Heart left ventricle (tissue), 16 donors: ENCODE measurements around the gene TNFAIP8L1. TPM values are rescaled to one million over a fixed set of nuclear protein-coding genes. Genes with fewer than 3 reads are reported as not detected.
A peak's percentile ranks its signal among the peaks of the same experiment; 100 is the strongest.

Experiments
- ATAC-seq, 4 donors: fragments of 200-7000 bp; cut with Tn5 transposase; one replicate each; pipeline ENCODE4 v1.9.1; 2020 to 2022; ENCODE audit warnings: moderate library complexity in 4 of 4, mild to moderate bottlenecking in 3 of 4, moderate number of reproducible peaks in 1 of 4
- DNase-seq, 5 donors: peaks; one replicate each; pipeline ENCODE4 v3.0.0-alpha.2; 2020
- H3K27ac ChIP-seq, 12 donors: fragments of 200-600 bp; sonication (generic) in 4 of 12; one replicate each; pipeline versions ENCODE4 v1.5.0 to v1.8.0; 2016 to 2022; ENCODE audit warnings: mild to moderate bottlenecking in 2 of 12
- H3K27me3 ChIP-seq, 9 donors: fragments of 200-600 bp; sonication (generic) in 2 of 9; one replicate each; pipeline versions ENCODE4 v1.5.1 to v1.8.0; 2016 to 2022; ENCODE audit warnings: mild to moderate bottlenecking in 3 of 9
- H3K36me3 ChIP-seq, 9 donors: fragments of 200-600 bp; sonication (generic) in 2 of 9; one replicate each; pipeline versions ENCODE4 v1.5.0 to v1.8.0; 2018 to 2022; ENCODE audit warnings: mild to moderate bottlenecking in 2 of 9
- H3K4me1 ChIP-seq, 12 donors: fragments of 200-600 bp; sonication (generic) in 4 of 12; one replicate each; pipeline versions ENCODE4 v1.5.0 to v1.8.0; 2016 to 2022; ENCODE audit warnings: mild to moderate bottlenecking in 3 of 12
- H3K4me3 ChIP-seq, 12 donors: fragments of 200-600 bp; sonication (generic) in 4 of 12; one replicate each; pipeline versions ENCODE4 v1.5.0 to v1.8.0; 2017 to 2022; ENCODE audit warnings: mild to moderate bottlenecking in 9 of 12, moderate library complexity in 4 of 12
- H3K9me3 ChIP-seq, 12 donors: fragments of 200-600 bp; sonication (generic) in 4 of 12; one replicate each; pipeline versions ENCODE4 v1.5.0 to v1.8.0; 2016 to 2022; ENCODE audit warnings: mild to moderate bottlenecking in 1 of 12
- POLR2A ChIP-seq, 2 donors: fragments of 450-650 bp; IDR thresholded peaks; one replicate each; pipeline ENCODE4 v1.6.1; 2017; ENCODE audit warnings: antibody characterized with exemption in 2 of 2, mild to moderate bottlenecking in 2 of 2, moderate library complexity in 2 of 2
- WGBS, 4 donors: extraction: QIAGEN DNeasy Blood & Tissue Kit in 2 of 4; methylation state at CpG; one replicate each; pipeline versions ENCODE4 v1.1.5 to v1.1.7; 2013 to 2018; 5-methylcytosine and 5-hydroxymethylcytosine counted together
- intact Hi-C, 10 donors: fragments of 100-400 bp; cut with DNase I; formaldehyde crosslinking; loops; one replicate each; pipeline versions ENCODE4 v1.11.1 to v1.14.2; 2022
- polyA plus RNA-seq, 2 donors: library from polyadenylated mRNA; stranded (reverse); fragments of 200-250 nt; gene quantifications; one replicate each; pipeline ENCODE4 v1.2.3, GENCODE V29; 2013
- total RNA-seq, 9 donors: library from RNA; depleted of rRNA in 2 of 9; stranded (reverse); fragments of >200 nt in 2 of 9; fragmentation: NEBNext Ultra II Directional in 3 of 9; extraction: Animal tissue kit (Norgen Biotek cat#: 25700) in 3 of 9; gene quantifications; one replicate each; pipeline versions ENCODE4 v1.1.0 to v1.2.4, GENCODE V29; 2016 to 2023
- TF ChIP-seq, protein P1 (sequence below), 12 donors: fragments of 200-600 bp; sonication (generic) in 4 of 12; IDR thresholded peaks; one replicate each; pipeline versions ENCODE4 v1.5.0 to v1.8.0; 2018 to 2022; ENCODE audit warnings: antibody characterized with exemption in 12 of 12, mild to moderate bottlenecking in 5 of 12
- donor health status: ischemic (EF 13 %, LVEDD 7.1; RV severe dilation, severe dysfunction).
- donor health status: healthy with polysubstance abuse.
- donor health status: DM: no; HTN: yes; CAD: no.
- donor health status: DM: no; HTN: no; CAD: no.
- donor health status: ischemic (EF 25% LVEDD 6.9; RV normal size, moderate dysfunction).
- donor health status: ischemic (EF 25% LVEDD 5.7; RV mildly dilated, moderate dysfunction).
- donor health status: healthy.
- donor health status: DM: yes; HTN: yes; CAD: no.
- donor health status: ischemic (EF 35%, LVEDD 5.7; RV mildly dilated, moderate dysfunction).
- donor health status: nonischemic (EF 11% LVEDD 7.7; RV severe dilation, severe dysfunction).
- donor health status: DM: yes; HTN: yes; CAD: no.
- donor health status: PGD.
- donor health status: ischemic (EF 29% LVEDD 5.4; RV normal size, mild dysfunction).
- donor health status: nonischemic (EF 23%, LVEDD 6.1; RV moderate dilation, normal function).

Gene TNFAIP8L1
- total and polyA plus RNA-seq, 11 donors, result 2.8 to 15.1 (median 6.1) TPM

DNA sequence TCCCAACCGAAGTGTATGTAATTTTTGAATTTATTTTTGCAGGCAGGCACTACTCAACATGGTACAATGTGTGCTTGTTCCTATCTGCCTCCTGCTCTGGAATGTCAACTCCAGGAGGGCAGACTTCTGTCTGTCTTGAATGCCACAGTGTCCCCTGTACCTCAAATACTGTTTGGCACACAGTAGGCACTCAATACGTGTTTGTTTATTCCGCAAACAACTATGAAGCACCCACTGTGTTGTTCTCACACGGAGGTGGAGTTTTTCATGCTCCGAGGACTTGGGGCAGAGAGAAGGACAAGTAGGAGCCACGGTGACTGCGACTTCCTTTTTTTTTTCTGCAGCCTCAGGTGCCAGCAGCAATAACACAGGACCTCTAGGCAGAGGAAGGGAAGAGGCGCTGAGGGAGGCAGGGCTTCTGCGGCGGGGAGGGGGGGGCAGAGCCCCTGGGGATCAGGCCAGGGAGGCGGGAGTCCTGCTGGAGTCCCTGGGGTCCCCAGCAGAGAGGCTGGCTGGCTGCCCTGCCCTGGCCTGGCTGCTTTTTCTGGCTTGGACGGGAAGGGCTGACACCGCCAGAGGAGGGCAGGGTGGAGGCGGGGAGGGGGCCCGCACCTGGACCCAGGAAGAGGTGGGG, 29.3 kb upstream of the TNFAIP8L1 start:
- Histone ChIP-seq H3K36me3 (no peaks in the 10 kb centered on the region), H3K27ac (peak overlapping the region in 11 of 12 donors; percentile 38 to 84 (median 55)), H3K27me3 (no peaks in the 10 kb centered on the region), H3K4me1 (peaks cover 0 to 28% (median 14%) of the 10 kb centered on the region in 12 donors), H3K9me3 (peaks cover 0 to 5% (median 0%) of the 10 kb centered on the region in 12 donors), H3K4me3 (peak overlapping the region in 3 of 12 donors; percentile 16 to 28 (median 23))
- intact Hi-C loops, result no loop called here
- DNase-seq, result peak; percentile 21 to 83 (median 50)
- TF ChIP-seq, protein P1, sequence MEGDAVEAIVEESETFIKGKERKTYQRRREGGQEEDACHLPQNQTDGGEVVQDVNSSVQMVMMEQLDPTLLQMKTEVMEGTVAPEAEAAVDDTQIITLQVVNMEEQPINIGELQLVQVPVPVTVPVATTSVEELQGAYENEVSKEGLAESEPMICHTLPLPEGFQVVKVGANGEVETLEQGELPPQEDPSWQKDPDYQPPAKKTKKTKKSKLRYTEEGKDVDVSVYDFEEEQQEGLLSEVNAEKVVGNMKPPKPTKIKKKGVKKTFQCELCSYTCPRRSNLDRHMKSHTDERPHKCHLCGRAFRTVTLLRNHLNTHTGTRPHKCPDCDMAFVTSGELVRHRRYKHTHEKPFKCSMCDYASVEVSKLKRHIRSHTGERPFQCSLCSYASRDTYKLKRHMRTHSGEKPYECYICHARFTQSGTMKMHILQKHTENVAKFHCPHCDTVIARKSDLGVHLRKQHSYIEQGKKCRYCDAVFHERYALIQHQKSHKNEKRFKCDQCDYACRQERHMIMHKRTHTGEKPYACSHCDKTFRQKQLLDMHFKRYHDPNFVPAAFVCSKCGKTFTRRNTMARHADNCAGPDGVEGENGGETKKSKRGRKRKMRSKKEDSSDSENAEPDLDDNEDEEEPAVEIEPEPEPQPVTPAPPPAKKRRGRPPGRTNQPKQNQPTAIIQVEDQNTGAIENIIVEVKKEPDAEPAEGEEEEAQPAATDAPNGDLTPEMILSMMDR (IDR thresholded peaks at IDR 0.05), result no peak
- no peak for TF ChIP-seq POLR2A (IDR thresholded peaks at IDR 0.05)
- WGBS, 4 donors, result 7 to 12% (median 9%) methylated on average over 14 to 15 of the region's 15 CpGs
- peak; percentile 75 to 86 (median 83) for ATAC-seq

DNA sequence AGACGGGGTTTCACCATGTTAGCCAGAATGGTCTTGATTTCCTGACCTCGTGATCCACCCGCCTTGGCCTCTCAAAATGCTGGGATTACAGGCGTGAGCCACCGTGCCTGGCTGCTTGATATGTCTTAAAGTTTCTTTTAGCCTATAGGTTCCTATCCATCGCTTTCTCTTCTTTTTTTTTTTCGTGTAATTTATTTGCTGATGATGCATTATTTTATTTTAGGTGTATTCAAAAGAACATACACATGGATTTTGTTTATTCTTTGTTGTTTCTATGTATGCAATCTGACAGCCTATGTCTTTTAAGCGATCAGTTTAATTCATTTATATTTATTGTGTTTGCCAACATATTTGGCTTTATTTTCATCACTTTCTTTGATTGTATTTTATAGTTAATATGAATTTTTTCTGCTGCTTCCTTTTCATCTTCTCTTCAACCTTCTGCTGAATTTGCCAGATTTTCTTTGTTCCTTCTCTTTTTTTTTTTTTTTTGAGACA, 26.0 kb upstream of the TNFAIP8L1 start:
- H3K9me3 ChIP-seq, result peaks cover 0 to 5% (median 0%) of the 10 kb centered on the region in 12 donors
- ATAC-seq (no peak), DNase-seq (no peak)
- TF ChIP-seq POLR2A (IDR thresholded peaks at IDR 0.05), result no peak
- TF ChIP-seq, protein P1 (IDR thresholded peaks at IDR 0.05), result no peak
- no peak overlapping the region for H3K27ac ChIP-seq
- H3K4me1 ChIP-seq, result peaks cover 0 to 20% (median 8%) of the 10 kb centered on the region in 12 donors
- no peak overlapping the region for H3K4me3 ChIP-seq
- H3K36me3 ChIP-seq, result no peaks in the 10 kb centered on the region
- H3K27me3 ChIP-seq, result no peaks in the 10 kb centered on the region
- intact Hi-C loops, result no loop called here
- WGBS, 4 donors, result 92 to 93% (median 92%) methylated on average over 8 of the region's 8 CpGs

DNA sequence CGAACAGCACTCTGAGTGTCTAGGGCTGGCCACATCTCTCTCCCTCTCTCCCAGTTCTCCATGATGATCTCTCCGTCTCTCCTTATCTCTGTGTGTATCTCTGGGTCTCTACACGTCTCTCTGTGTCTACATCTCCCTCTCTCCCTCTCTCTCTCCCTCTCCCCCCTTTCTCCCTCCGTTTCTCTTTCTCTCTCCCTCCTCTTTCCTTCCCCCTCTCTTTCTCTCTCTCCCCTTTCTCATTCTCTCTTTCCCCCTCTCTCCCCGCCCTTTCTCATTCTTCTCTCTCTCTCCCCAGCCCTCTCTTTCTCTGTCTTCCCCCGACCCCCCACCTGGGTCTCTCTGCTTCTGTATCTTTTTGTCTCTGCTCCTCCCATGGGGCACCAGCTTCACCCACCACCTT, 21.3 kb upstream of the TNFAIP8L1 start:
- H3K27me3 ChIP-seq, result peaks cover 0 to 31% (median 11%) of the 10 kb centered on the region in 9 donors
- intact Hi-C loops, result no loop called here
- 38 to 57% (median 48%) methylated on average over 6 of the region's 6 CpGs for WGBS, 4 donors
- ATAC-seq (no peak), DNase-seq (no peak)
- peaks cover 0 to 5% (median 0%) of the 10 kb centered on the region in 12 donors for H3K9me3 ChIP-seq
- H3K36me3 ChIP-seq, result no peaks in the 10 kb centered on the region
- no peak overlapping the region for H3K4me3 ChIP-seq
- no peaks in the 10 kb centered on the region for H3K4me1 ChIP-seq
- TF ChIP-seq, protein P1 (IDR thresholded peaks at IDR 0.05), result no peak
- no peak for TF ChIP-seq POLR2A (IDR thresholded peaks at IDR 0.05)
- H3K27ac ChIP-seq, result no peak overlapping the region

DNA sequence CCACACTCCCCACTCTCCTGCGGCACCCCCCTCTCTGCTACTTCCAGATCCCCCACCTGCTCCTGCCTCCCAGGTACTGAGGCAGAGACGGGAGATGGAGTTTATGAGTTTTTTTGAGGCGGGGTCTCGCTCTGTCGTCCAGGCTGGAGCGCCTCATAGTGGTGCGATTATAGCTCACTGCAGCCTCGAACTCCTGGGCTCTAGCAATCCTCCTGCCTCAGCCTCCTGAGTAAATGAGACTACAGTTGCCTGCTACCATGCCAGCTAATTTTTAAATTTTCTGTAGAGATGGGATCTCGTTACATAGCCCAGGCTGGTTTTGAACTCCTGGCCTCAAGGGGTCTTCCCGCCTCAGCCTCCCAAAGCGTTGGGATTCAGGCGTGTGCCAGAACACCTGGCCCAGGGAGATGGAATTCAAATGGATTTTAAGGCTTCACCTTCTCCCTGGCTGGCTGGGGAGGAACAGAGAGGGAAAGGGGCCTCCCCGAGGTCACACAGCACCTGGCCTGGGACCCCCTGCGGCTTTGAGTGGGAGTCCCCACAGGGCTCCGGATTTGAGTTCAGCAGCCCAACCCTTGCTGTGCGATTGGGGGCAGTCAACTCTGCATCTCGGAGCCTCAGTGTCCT, 19.5 kb upstream of the TNFAIP8L1 start:
- WGBS, 4 donors, result 74 to 81% (median 77%) methylated on average over 15 to 17 of the region's 17 CpGs
- H3K36me3 ChIP-seq, result no peaks in the 10 kb centered on the region
- DNase-seq, result no peak
- ATAC-seq, result no peak
- TF ChIP-seq, protein P1 (IDR thresholded peaks at IDR 0.05), result no peak
- TF ChIP-seq POLR2A (IDR thresholded peaks at IDR 0.05), result no peak
- H3K27me3 ChIP-seq, result peaks cover 0 to 31% (median 11%) of the 10 kb centered on the region in 9 donors
- no peaks in the 10 kb centered on the region for H3K9me3 ChIP-seq
- no peak overlapping the region for H3K27ac ChIP-seq
- H3K4me3 ChIP-seq, result no peak overlapping the region
- intact Hi-C loops, result no loop called here
- no peaks in the 10 kb centered on the region for H3K4me1 ChIP-seq
